ENCODE data around the gene MXD4. TPM values are rescaled to one million over a fixed set of nuclear protein-coding genes. Genes with fewer than 3 reads are reported as not detected.

MXD4 gene
- total and polyA plus RNA-seq, 9 of the 15 experiments (the other 6 are each of a cell fraction or from before 2014, with no cell fraction given), result 0.06 to 13.5 (median 5.9) TPM

DNA sequence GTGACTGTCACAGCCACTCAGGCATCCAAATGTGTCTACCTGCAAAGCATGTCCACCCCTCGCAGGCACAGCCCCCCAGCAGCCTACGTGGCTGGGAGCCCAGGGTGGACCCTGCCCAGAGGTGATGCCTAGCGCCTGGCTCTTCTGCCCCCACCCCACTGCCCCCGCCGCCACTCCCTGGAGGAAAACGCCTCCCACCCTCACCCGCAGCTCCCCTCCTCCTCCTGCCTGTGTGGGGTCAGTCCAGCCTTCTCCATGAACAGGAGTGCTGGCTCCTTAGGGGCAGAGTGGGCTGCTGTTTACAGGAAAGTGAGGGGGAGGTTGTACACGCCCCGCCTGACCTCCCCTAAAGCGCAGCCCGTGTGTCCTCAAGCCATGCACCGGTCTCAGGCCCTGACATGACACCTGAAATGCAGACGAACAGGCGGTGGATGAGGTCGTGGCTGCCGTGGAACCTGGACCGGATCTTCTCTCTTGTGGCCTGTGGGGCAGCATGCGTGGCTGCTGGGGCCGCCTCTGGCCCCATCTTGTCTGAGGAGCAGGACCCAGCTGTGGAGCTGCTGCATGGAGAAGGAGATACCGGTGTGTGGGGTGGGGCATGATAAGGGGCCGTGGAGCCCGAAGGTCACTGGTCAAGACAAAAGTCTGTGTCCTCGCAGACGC is 11.9 kb upstream of the MXD4 start:
- CTCF ChIA-PET (ENCODE audit: low intra/inter-chr PET ratio), result no interaction called here
- TF ChIP-seq, protein P1, sequence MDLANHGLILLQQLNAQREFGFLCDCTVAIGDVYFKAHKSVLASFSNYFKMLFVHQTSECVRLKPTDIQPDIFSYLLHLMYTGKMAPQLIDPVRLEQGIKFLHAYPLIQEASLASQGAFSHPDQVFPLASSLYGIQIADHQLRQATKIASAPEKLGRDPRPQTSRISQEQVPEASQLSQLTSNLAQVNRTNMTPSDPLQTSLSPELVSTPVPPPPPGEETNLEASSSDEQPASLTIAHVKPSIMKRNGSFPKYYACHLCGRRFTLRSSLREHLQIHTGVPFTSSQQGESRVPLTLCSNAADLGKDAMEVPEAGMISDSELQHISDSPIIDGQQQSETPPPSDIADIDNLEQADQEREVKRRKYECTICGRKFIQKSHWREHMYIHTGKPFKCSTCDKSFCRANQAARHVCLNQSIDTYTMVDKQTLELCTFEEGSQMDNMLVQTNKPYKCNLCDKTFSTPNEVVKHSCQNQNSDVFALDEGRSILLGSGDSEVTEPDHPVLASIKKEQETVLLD (IDR thresholded peaks at IDR 0.05), result 0 out of 2 replicates have a peak, but pooled peaks have one; percentile 33
- TF ChIP-seq POLR2AphosphoS5 (IDR thresholded peaks at IDR 0.05; ENCODE audit: control insufficient read depth, insufficient read depth, low read depth, low read length) (peak; percentile 56; the same call in 1 of the 2 replicates), ZBTB7A (IDR thresholded peaks at IDR 0.05; ENCODE audit: borderline replicate concordance, control insufficient read depth, low read depth, low read length) (0 out of 2 replicates have a peak, but pooled peaks have one; percentile 43), CBFA2T3 (IDR thresholded peaks at IDR 0.05) (peak; percentile 92), PML (IDR thresholded peaks at IDR 0.05; ENCODE audit: low read length) (no peak), TAL1 (IDR thresholded peaks at IDR 0.05) (peak; percentile 77), CREB1 (IDR thresholded peaks at IDR 0.05) (0 out of 2 replicates have a peak, but pooled peaks have one; percentile 15), CREB1 (CRISPR knock-in tag; IDR thresholded peaks at IDR 0.05) (no peak), NCOR1 (IDR thresholded peaks at IDR 0.05) (peak; percentile 86), ZEB2 (IDR thresholded peaks at IDR 0.05) (no peak), GATA2 (CRISPR knock-in tag; IDR thresholded peaks at IDR 0.05) (peak; percentile 52; the same call in 1 of the 2 replicates), STAT5A (IDR thresholded peaks at IDR 0.05; ENCODE audit: borderline replicate concordance, low read length) (peak; percentile 32; the same call in 1 of the 2 replicates), ESRRA (IDR thresholded peaks at IDR 0.05; ENCODE audit: borderline replicate concordance, low read depth) (0 out of 2 replicates have a peak, but pooled peaks have one; percentile 29), TAF7 (tag; IDR thresholded peaks at IDR 0.05) (no peak)
- TF ChIP-seq, protein P2, sequence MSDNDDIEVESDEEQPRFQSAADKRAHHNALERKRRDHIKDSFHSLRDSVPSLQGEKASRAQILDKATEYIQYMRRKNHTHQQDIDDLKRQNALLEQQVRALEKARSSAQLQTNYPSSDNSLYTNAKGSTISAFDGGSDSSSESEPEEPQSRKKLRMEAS (CRISPR knock-in tag; IDR thresholded peaks at IDR 0.05), result peak; percentile 75
- TF ChIP-seq, protein P3, sequence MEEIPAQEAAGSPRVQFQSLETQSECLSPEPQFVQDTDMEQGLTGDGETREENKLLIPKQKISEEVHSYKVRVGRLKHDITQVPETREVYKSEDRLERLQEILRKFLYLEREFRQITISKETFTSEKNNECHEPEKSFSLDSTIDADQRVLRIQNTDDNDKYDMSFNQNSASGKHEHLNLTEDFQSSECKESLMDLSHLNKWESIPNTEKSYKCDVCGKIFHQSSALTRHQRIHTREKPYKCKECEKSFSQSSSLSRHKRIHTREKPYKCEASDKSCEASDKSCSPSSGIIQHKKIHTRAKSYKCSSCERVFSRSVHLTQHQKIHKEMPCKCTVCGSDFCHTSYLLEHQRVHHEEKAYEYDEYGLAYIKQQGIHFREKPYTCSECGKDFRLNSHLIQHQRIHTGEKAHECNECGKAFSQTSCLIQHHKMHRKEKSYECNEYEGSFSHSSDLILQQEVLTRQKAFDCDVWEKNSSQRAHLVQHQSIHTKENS (CRISPR knock-in tag; IDR thresholded peaks at IDR 0.05), result no peak
- TF ChIP-seq, protein P4, sequence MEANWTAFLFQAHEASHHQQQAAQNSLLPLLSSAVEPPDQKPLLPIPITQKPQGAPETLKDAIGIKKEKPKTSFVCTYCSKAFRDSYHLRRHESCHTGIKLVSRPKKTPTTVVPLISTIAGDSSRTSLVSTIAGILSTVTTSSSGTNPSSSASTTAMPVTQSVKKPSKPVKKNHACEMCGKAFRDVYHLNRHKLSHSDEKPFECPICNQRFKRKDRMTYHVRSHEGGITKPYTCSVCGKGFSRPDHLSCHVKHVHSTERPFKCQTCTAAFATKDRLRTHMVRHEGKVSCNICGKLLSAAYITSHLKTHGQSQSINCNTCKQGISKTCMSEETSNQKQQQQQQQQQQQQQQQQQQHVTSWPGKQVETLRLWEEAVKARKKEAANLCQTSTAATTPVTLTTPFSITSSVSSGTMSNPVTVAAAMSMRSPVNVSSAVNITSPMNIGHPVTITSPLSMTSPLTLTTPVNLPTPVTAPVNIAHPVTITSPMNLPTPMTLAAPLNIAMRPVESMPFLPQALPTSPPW (CRISPR knock-in tag; IDR thresholded peaks at IDR 0.05), result peak; percentile 35
- TF ChIP-seq, protein P5, sequence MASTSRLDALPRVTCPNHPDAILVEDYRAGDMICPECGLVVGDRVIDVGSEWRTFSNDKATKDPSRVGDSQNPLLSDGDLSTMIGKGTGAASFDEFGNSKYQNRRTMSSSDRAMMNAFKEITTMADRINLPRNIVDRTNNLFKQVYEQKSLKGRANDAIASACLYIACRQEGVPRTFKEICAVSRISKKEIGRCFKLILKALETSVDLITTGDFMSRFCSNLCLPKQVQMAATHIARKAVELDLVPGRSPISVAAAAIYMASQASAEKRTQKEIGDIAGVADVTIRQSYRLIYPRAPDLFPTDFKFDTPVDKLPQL (IDR thresholded peaks at IDR 0.05; ENCODE audit: extremely low read depth, insufficient read length), result no peak

More for the DNA sequence above, 11.9 kb upstream of the MXD4 start:
- peak; percentile 67 to 81 (median 76) for DNase-seq (ENCODE audit: extremely low read depth in 1 of 4, low spot score in 3 of 4)
- no TSS peak for BruUV-seq (replicated peaks)
- H3K27ac ChIP-seq (ENCODE audit: extremely low read depth, low read depth, low read length), result no peak overlapping the region
- H3K9me3 ChIP-seq (replicated peaks; ENCODE audit: control insufficient read depth, insufficient read depth, low read depth, low read length), result no peaks in the 10 kb centered on the region
- in situ Hi-C loops (cut with MboI) (no loop called here), intact Hi-C loops (cut with micrococcal nuclease) (no loop called here)
- no peaks in the 10 kb centered on the region for H3K9me1 ChIP-seq (ENCODE audit: control insufficient read depth, insufficient read depth, low read length)
- peaks cover 12% of the 10 kb centered on the region; the same call in 1 of the 3 replicates for H3K36me3 ChIP-seq (ENCODE audit: control insufficient read depth, insufficient read depth, low read length)
- no peak overlapping the region for H3K4me3 ChIP-seq
- H2AFZ ChIP-seq (ENCODE audit: low read depth, low read length), result peak overlapping the region; percentile 52; the same call in 1 of the 2 replicates
- POLR2A ChIA-PET, result no interaction called here
- peak; percentile 88 for ATAC-seq
- H3K27me3 ChIP-seq (ENCODE audit: control insufficient read depth in 2 of 2, insufficient read depth in 2 of 2, low read length in 2 of 2), result no peaks in the 10 kb centered on the region
- peak; percentile 85 for FAIRE-seq
- H3K79me2 ChIP-seq (ENCODE audit: control insufficient read depth, insufficient read depth, low read length), result no peaks in the 10 kb centered on the region
- H4K20me1 ChIP-seq (replicated peaks; ENCODE audit: control insufficient read depth, insufficient read depth, low read length), result no peaks in the 10 kb centered on the region
- H3K9ac ChIP-seq (ENCODE audit: insufficient read depth in 1 of 2, low read depth in 2 of 2, low read length in 2 of 2), result peak overlapping the region in 1 of 2 experiments; percentile 75; a peak in 2 of 4 replicates
- peaks cover 5 to 67% of the 10 kb centered on the region in 2 experiments; a peak in 4 of 5 replicates for H3K4me1 ChIP-seq (replicated peaks in 1 of 2; ENCODE audit: control insufficient read depth in 2 of 2, insufficient read depth in 2 of 2, low read length in 2 of 2)
- H3K4me2 ChIP-seq (ENCODE audit: insufficient read depth, low read length), result peak overlapping the region; percentile 58
- WGBS (ENCODE audit: insufficient coverage, low coverage, missing lambda C conversion rate), result 14% methylated on average over 14 of the region's 24 CpGs

All from K562 (cell line).